Lower leg skin (tissue), 4 donors: ENCODE results near the gene R3HDM2. TPM values are rescaled to one million over a fixed set of nuclear protein-coding genes. Genes with fewer than 3 reads are reported as not detected.

Experiments used
- DNase-seq, 2 donors: peaks; one replicate each; pipeline ENCODE4 v3.0.0-alpha.2; 2019; ENCODE audit warnings: low spot score in 2 of 2
- H3K4me3 ChIP-seq: fragments of 200-600 bp; sonication (generic); 2 replicates; pipeline ENCODE4 v1.5.1; 2017; ENCODE audit warnings: mild to moderate bottlenecking, low read depth; ENCODE audit not compliant: poor library complexity, severe bottlenecking
- POLR2A ChIP-seq, 2 donors: fragments of 450-650 bp; IDR thresholded peaks; one replicate each; pipeline ENCODE4 v1.6.1; 2016 to 2017; ENCODE audit warnings: antibody characterized with exemption in 2 of 2, mild to moderate bottlenecking in 1 of 2, moderate library complexity in 1 of 2
- WGBS, 2 donors: methylation state at CpG; one replicate each; pipeline ENCODE4 v1.1.5; 2018; 5-methylcytosine and 5-hydroxymethylcytosine counted together
- intact Hi-C: fragments of 100-400 bp; cut with DNase I; formaldehyde crosslinking; loops from one replicate; pipeline ENCODE4 v1.15.0; 2023; ENCODE audit warnings: low total_unique reads
- total RNA-seq, 4 donors: library from RNA; depleted of rRNA; stranded (reverse); fragments of >200 nt; gene quantifications; one replicate each; pipeline ENCODE4 v1.1.0, GENCODE V29; 2016
- TF ChIP-seq, protein P1 (sequence below), 3 donors: fragments of 450-650 bp; IDR thresholded peaks; one replicate each; pipeline ENCODE4 v1.5.1; 2016; ENCODE audit warnings: antibody characterized with exemption in 3 of 3, mild to moderate bottlenecking in 3 of 3, moderate library complexity in 2 of 3

Gene R3HDM2
- total RNA-seq, 4 donors from 2014 or later: 37.2 to 64.6 (median 54.3) TPM

DNA sequence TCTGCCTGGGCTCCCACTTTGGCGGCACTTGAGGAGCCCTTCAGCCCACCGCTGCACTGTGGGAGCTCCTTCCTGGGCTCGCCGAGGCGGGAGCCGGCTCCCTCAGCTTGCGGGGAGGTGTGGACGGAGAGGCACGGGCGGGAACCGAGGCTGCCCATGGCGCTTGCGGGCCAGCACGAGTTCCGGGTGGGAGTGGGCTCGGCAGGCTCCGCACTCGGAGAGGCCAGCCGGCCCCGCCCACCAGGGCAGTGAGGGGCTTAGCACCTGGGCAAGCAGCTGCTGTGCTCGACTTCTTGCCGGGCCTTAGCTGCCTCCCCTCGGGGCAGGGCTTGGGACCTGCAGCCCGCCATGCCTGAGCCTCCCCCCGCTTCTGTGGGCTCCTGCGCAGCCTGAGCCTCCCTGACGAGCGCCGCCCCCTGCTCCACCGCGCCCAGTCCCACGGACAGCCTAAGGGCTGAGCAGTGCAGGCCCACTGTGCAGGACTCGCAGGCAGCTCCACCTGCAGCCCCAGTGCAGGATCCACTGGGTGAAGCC is 44.6 kb downstream of the R3HDM2 start:
- intact Hi-C loops: no loop called here
- TF ChIP-seq POLR2A (IDR thresholded peaks at IDR 0.05): no peak
- TF ChIP-seq, protein P1, sequence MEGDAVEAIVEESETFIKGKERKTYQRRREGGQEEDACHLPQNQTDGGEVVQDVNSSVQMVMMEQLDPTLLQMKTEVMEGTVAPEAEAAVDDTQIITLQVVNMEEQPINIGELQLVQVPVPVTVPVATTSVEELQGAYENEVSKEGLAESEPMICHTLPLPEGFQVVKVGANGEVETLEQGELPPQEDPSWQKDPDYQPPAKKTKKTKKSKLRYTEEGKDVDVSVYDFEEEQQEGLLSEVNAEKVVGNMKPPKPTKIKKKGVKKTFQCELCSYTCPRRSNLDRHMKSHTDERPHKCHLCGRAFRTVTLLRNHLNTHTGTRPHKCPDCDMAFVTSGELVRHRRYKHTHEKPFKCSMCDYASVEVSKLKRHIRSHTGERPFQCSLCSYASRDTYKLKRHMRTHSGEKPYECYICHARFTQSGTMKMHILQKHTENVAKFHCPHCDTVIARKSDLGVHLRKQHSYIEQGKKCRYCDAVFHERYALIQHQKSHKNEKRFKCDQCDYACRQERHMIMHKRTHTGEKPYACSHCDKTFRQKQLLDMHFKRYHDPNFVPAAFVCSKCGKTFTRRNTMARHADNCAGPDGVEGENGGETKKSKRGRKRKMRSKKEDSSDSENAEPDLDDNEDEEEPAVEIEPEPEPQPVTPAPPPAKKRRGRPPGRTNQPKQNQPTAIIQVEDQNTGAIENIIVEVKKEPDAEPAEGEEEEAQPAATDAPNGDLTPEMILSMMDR (IDR thresholded peaks at IDR 0.05): no peak
- H3K4me3 ChIP-seq: no peak overlapping the region
- no peak for DNase-seq
- 95 to 96% methylated on average over 11 to 29 of the region's 33 CpGs for WGBS, 2 donors

DNA sequence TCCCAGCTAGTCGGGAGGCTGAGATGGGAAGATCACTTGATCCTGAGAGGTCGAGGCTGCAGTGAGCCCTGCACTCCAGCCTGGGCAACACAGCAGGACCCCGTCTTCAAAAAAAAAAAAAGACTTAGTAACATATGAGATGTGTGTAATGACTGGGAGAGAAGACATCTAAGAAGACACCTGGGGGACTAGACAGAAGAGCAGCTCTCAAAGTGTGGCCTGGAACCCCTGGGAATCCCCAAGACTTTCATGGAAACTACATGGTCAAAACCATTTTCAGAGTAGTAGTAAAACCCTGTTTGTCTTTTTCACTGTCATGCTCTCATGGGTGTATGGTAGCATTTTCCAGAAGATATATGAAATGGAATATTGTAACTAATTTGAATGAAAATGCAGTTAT is 45.3 kb downstream of the R3HDM2 start:
- intact Hi-C loops: no loop called here
- no peak overlapping the region for H3K4me3 ChIP-seq
- WGBS, 2 donors: 99 to 100% methylated on average over 3 of the region's 3 CpGs
- no peak for DNase-seq
- TF ChIP-seq, protein P1 (IDR thresholded peaks at IDR 0.05): no peak
- no peak for TF ChIP-seq POLR2A (IDR thresholded peaks at IDR 0.05)

DNA sequence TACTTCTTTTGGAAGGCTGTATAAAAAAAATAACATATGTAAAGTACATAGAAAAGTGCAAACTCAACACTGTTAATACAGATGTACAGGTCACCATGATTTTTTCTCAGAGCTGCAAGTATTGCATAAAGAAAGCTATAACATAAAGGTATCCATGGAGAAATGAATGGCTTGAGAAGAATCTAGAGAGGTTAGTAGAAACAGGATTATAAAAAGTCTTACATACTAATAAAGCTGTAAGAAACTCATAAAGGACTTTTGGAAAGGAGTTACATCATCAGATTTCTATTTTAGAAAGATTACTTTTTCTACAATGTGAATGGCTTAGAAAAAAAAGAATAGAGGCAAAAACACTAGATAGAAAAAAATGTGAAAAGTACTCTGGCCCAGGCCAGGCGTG is 46.4 kb downstream of the R3HDM2 start:
- WGBS, 2 donors: 88 to 90% methylated on average over 1 of the region's 1 CpG
- no peak overlapping the region for H3K4me3 ChIP-seq
- intact Hi-C loops: no loop called here
- DNase-seq: no peak
- no peak for TF ChIP-seq POLR2A (IDR thresholded peaks at IDR 0.05)
- TF ChIP-seq, protein P1 (IDR thresholded peaks at IDR 0.05): no peak

DNA sequence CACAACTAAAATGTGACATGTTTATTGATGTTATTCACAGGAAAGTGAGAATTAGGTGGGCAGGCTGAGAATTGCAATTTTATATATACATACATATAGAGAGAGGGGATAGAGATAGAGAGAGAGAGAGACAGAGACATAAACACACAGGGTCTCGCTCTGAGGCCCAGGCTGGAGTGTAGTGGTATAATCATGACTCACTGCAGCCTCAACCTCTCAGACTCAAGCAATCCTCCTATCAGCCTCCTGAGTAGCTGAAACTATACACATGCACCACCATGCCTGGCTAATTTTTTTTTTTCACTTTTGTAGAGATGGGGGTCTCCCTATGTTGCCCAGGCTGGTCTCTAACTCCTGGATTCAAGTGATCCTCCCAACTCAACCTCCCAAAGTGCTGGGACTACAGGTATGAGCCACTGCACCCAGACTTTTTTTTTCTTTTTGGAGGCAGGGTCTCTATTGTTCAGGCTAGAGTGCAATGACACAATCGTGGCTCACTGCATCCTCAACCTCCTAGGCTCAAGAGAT is 49.1 kb downstream of the R3HDM2 start:
- WGBS, 2 donors: 81 to 96% methylated on average over 2 of the region's 2 CpGs

DNA sequence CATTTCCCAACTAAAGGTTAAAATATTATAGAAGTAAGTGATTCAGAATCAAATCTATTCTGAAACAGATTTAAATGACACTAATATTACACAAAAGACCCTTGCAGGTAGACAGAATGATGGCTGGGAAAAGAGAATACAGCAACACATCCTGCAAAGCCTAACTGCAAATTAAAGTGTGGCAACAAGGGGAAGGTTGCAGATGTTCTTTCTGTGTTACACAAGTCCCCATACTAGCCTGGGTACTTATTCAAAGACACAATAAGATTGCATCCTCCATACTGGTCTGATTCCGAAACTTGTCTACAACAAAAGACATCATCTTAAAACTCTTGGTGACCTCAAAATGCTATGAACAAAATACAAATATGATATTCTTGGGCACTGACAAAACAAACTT is 50.5 kb downstream of the R3HDM2 start:
- 89 to 100% methylated on average over 1 of the region's 1 CpG for WGBS, 2 donors
- no peak for DNase-seq
- intact Hi-C loops: no loop called here
- H3K4me3 ChIP-seq: no peak overlapping the region
- TF ChIP-seq POLR2A (IDR thresholded peaks at IDR 0.05): no peak
- TF ChIP-seq, protein P1 (IDR thresholded peaks at IDR 0.05): no peak

More for the DNA sequence above, 49.1 kb downstream of the R3HDM2 start:
- DNase-seq: no peak
- H3K4me3 ChIP-seq: no peak overlapping the region
- TF ChIP-seq, protein P1 (IDR thresholded peaks at IDR 0.05): no peak
- TF ChIP-seq POLR2A (IDR thresholded peaks at IDR 0.05): no peak
- intact Hi-C loops: no loop called here
